CD4-positive, alpha-beta T cell (primary cell): ENCODE results near the gene TGIF2. TPM values are rescaled to one million over a fixed set of nuclear protein-coding genes. Genes with fewer than 3 reads are reported as not detected.
A peak's percentile ranks its signal among the peaks of the same experiment; 100 is the strongest.

Experiments used
- ATAC-seq: fragments of 200-7000 bp; cut with Tn5 transposase; one replicate; pipeline ENCODE4 v1.10.0; 2022; ENCODE audit warnings: mild to moderate bottlenecking; ENCODE audit not compliant: poor library complexity
- CTCF ChIA-PET: fragments of 350-600 bp; sonication (Branson Sonifier 250); formaldehyde crosslinking; loops from one replicate; lab custom pipeline; 2021; ENCODE audit warnings: antibody characterized with exemption, inconsistent platforms; lab: Charles Lee
- POLR2A ChIA-PET: fragments of 350-600 bp; sonication (Branson Sonifier 250); formaldehyde crosslinking; loops from one replicate; lab custom pipeline; 2021; ENCODE audit warnings: antibody characterized with exemption, inconsistent platforms; lab: Charles Lee
- DNase-seq, 14 experiments: peaks; one replicate each; pipeline ENCODE4 v3.0.0-alpha.2; 2013 to 2020; ENCODE audit warnings: mixed read lengths in 2 of 14
- H3K27ac ChIP-seq, 2 donors: one replicate each; pipeline versions ENCODE4 v1.5.1 to v1.7.0; 2013; ENCODE audit warnings: low read length in 2 of 2, low read depth in 1 of 2, mild to moderate bottlenecking in 1 of 2
- H3K27me3 ChIP-seq, 2 experiments: 1 replicate in 1 of 2; 2 replicates in 1 of 2; pipeline versions ENCODE4 v1.6.1 to v1.7.0; 2013; ENCODE audit warnings: low read length in 2 of 2, control low read depth in 1 of 2, mild to moderate bottlenecking in 1 of 2, moderate library complexity in 1 of 2; ENCODE audit not compliant: insufficient read depth in 2 of 2, control insufficient read depth in 1 of 2
- H3K36me3 ChIP-seq: one replicate; pipeline ENCODE4 v1.6.1; 2013; ENCODE audit warnings: low read length, control low read depth; ENCODE audit not compliant: insufficient read depth
- H3K4me1 ChIP-seq: one replicate; pipeline ENCODE4 v1.6.1; 2013; ENCODE audit warnings: low read length, control low read depth; ENCODE audit not compliant: insufficient read depth
- H3K4me3 ChIP-seq: one replicate; pipeline ENCODE4 v1.5.1; 2013; ENCODE audit warnings: mild to moderate bottlenecking, low read length, moderate library complexity
- H3K9me3 ChIP-seq, 2 experiments: 1 replicate in 1 of 2; 2 replicates in 1 of 2; pipeline versions ENCODE4 v1.6.1 to v1.7.0; 2013; ENCODE audit warnings: low read length in 2 of 2, mild to moderate bottlenecking in 2 of 2, control low read depth in 1 of 2, moderate library complexity in 1 of 2; ENCODE audit not compliant: control insufficient read depth in 1 of 2, insufficient read depth in 1 of 2
- H3K27ac Mint-ChIP-seq: one replicate; pipeline ENCODE4 v1.8.0; 2020; ENCODE audit warnings: mixed read lengths
- H3K27me3 Mint-ChIP-seq: one replicate; pipeline ENCODE4 v1.8.0; 2021; ENCODE audit warnings: mixed read lengths
- H3K36me3 Mint-ChIP-seq: one replicate; pipeline ENCODE4 v1.8.0; 2021; ENCODE audit warnings: low read depth, mixed read lengths
- H3K4me1 Mint-ChIP-seq: one replicate; pipeline ENCODE4 v1.8.0; 2021; ENCODE audit warnings: low read depth, mixed read lengths
- H3K4me3 Mint-ChIP-seq: one replicate; pipeline ENCODE4 v1.8.0; 2020; ENCODE audit warnings: mild to moderate bottlenecking, mixed read lengths
- H3K9me3 Mint-ChIP-seq: one replicate; pipeline ENCODE4 v1.8.0; 2020; ENCODE audit warnings: mixed read lengths
- intact Hi-C, 2 experiments: fragments of 100-400 bp; cut with DNase I in 1 of 2; cut with micrococcal nuclease in 1 of 2; formaldehyde crosslinking; loops; one replicate each; pipeline versions ENCODE4 v1.15.1 to v1.9.0; 2023 to 2025; cut with DNase I, micrococcal nuclease
- total RNA-seq, 174 experiments: library from RNA in 2 of 174; stranded (reverse) in 2 of 174; gene quantifications; one replicate each; pipeline ENCODE4 v1.2.3 and lab custom pipeline; 2021 to 2026
- TF ChIP-seq, protein P1 (sequence below): fragments of 200-600 bp; IDR thresholded peaks from one replicate; pipeline ENCODE4 v1.8.0; 2022; ENCODE audit warnings: antibody characterized with exemption, mild to moderate bottlenecking

The TGIF2 gene
- total RNA-seq, 2 experiments from 2014 or later: 29.2 to 34.5 TPM

DNA sequence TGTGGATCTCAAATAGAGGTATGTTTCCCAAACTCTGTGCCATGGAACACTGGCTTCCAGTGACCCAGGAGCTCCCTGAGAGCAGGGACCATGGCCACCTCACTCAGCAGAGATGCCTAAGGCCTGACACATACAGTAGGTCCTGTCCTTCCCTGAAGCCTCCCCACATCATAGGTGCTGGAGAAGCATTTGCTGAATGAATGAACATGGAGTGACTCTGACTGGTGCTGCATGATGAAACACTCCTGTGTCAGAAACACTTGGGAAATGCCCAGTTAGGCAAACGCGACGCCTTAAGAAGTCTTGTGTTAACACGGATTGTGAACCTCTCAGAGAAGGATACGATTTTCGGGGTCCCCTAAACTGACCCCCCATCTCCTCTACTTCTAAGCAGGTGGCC is 58.2 kb downstream of the TGIF2 start:
- Histone ChIP-seq H3K4me3 (no peak overlapping the region), H3K36me3 (peaks cover 74% of the 10 kb centered on the region), H3K27me3 (no peaks in the 10 kb centered on the region), H3K27ac (peak overlapping the region; percentile 15 to 59), H3K9me3 (no peaks in the 10 kb centered on the region), H3K4me1 (peaks cover 44% of the 10 kb centered on the region)
- Mint-ChIP-seq H3K4me3 (peak overlapping the region; percentile 34), H3K27ac (peak overlapping the region; percentile 88), H3K9me3 (no peaks in the 10 kb centered on the region), H3K36me3 (peaks cover 88% of the 10 kb centered on the region), H3K4me1 (peaks cover 58% of the 10 kb centered on the region), H3K27me3 (no peaks in the 10 kb centered on the region)
- DNase-seq (no peak), ATAC-seq (no peak)
- intact Hi-C loops: loop anchor here in 1 of 2 experiments (2.0 kb wide), 1 partner anchor 13 kb away; no protein-coding TSS in a partner anchor
- CTCF ChIA-PET: no interaction called here
- TF ChIP-seq, protein P1, sequence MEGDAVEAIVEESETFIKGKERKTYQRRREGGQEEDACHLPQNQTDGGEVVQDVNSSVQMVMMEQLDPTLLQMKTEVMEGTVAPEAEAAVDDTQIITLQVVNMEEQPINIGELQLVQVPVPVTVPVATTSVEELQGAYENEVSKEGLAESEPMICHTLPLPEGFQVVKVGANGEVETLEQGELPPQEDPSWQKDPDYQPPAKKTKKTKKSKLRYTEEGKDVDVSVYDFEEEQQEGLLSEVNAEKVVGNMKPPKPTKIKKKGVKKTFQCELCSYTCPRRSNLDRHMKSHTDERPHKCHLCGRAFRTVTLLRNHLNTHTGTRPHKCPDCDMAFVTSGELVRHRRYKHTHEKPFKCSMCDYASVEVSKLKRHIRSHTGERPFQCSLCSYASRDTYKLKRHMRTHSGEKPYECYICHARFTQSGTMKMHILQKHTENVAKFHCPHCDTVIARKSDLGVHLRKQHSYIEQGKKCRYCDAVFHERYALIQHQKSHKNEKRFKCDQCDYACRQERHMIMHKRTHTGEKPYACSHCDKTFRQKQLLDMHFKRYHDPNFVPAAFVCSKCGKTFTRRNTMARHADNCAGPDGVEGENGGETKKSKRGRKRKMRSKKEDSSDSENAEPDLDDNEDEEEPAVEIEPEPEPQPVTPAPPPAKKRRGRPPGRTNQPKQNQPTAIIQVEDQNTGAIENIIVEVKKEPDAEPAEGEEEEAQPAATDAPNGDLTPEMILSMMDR: no peak
- POLR2A ChIA-PET: no interaction called here

DNA sequence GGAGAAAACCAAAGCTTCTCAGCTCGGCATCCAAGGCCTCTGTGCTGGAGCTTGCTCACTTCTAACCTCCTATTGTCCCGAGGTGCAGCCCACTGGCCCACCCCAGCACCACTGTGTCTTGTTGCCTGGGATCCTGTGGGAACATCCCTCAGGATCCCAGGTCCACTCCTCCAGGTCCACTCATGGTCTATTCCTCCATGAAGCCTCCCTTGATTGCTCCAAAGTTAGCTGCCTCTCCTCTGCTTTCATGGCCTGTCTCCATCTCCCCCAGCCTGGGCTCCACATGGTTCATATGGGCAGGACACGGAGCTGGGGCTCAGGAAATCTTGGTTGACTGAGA is 58.7 kb downstream of the TGIF2 start:
- ChIA-PET POLR2A (no interaction called here), CTCF (no interaction called here)
- no peak overlapping the region for H3K4me3 ChIP-seq

DNA sequence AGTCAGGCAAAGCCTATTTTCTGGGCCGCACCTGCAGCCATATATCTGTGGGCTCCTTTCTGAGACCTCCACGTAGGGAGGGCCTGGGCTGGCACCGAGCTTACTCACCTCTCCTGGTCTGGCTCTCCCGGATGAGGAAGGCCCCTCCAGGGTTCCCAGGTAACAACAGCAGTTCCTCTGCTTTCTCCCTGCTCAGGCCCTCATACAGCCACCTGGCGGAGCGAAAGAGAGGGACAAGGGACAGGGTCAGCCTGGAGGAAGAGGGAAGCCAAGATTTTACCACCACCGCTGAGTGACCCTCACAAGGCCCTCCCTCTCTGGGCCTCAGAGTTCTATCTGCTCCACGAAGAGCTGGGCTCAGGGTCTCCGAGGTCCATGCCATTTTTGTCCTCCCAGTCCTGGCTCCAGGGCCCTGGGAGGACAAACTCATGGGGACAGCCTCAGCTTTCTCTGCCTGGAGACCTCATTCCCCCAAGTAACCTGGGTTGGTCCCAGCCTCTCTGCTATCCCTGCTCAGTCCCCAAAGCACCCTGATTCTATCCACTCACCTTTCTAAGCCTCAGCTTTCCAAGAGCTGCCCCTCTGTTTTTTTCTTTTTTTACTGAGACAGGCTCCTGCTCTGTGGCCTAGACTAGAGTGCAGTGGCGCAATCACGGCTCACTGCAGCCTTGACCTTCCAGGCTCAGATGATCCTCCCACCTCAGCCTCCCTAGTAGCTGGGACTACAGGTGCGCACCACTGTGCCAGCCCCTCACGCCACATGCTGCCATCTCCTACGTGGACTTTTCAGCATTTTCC is 59.3 kb downstream of the TGIF2 start:
- no peaks in the 10 kb centered on the region for H3K9me3 ChIP-seq
- peaks cover 51% of the 10 kb centered on the region for H3K4me1 Mint-ChIP-seq
- POLR2A ChIA-PET: interaction anchor here (0.8 to 1.5 kb wide), 2 partner anchors 13 to 27 kb away, joined by 3 to 4 read pairs; partner anchors contain the start of genes RAB5IF and SLA2

More for the DNA sequence above, 58.7 kb downstream of the TGIF2 start:
- H3K9me3 ChIP-seq: no peaks in the 10 kb centered on the region
- H3K27me3 ChIP-seq: no peaks in the 10 kb centered on the region
- H3K4me1 Mint-ChIP-seq: peaks cover 57% of the 10 kb centered on the region
- peak overlapping the region; percentile 88 for H3K27ac Mint-ChIP-seq
- DNase-seq (no peak), ATAC-seq (no peak)
- intact Hi-C loops: no loop called here
- no peaks in the 10 kb centered on the region for H3K9me3 Mint-ChIP-seq
- TF ChIP-seq, protein P1: no peak
- H3K27me3 Mint-ChIP-seq: no peaks in the 10 kb centered on the region
- H3K27ac ChIP-seq: no peak overlapping the region
- peaks cover 88% of the 10 kb centered on the region for H3K36me3 Mint-ChIP-seq
- peak overlapping the region; percentile 34 for H3K4me3 Mint-ChIP-seq
- peaks cover 70% of the 10 kb centered on the region for H3K36me3 ChIP-seq
- H3K4me1 ChIP-seq: peaks cover 43% of the 10 kb centered on the region

More for the DNA sequence above, 59.3 kb downstream of the TGIF2 start:
- Histone ChIP-seq H3K36me3 (peaks cover 68% of the 10 kb centered on the region), H3K4me1 (peaks cover 39% of the 10 kb centered on the region), H3K27me3 (no peaks in the 10 kb centered on the region), H3K4me3 (no peak overlapping the region), H3K27ac (no peak overlapping the region)
- no peak for ATAC-seq
- H3K27ac Mint-ChIP-seq: peak overlapping the region; percentile 88
- H3K27me3 Mint-ChIP-seq: no peaks in the 10 kb centered on the region
- H3K4me3 Mint-ChIP-seq: no peak overlapping the region
- H3K36me3 Mint-ChIP-seq: peaks cover 87% of the 10 kb centered on the region
- DNase-seq: no peak
- intact Hi-C loops: no loop called here
- CTCF ChIA-PET: interaction anchor here (0.5 kb wide), 1 partner anchor 143 kb away, joined by 3 read pairs; no protein-coding TSS in a partner anchor
- TF ChIP-seq, protein P1: no peak
- H3K9me3 Mint-ChIP-seq: no peaks in the 10 kb centered on the region
